Cardiac fibroblast (primary cell): ENCODE results near the gene IFITM10.

Experiments used
- DNase-seq, 2 donors: peaks; one replicate each; pipeline versions ENCODE4 v3.0.0 to v3.0.0-alpha.2; 2010; ENCODE audit warnings: low read depth in 2 of 2
- H3K4me3 ChIP-seq, 2 donors: replicated peaks in 1 of 2; 1 replicate in 1 of 2; 2 replicates in 1 of 2; pipeline ENCODE4 v1.5.1; 2011; ENCODE audit warnings: low read depth in 2 of 2, low read length in 2 of 2, mild to moderate bottlenecking in 2 of 2, moderate library complexity in 1 of 2
- CTCF ChIP-seq: IDR thresholded peaks from one replicate; pipeline ENCODE4 v1.5.1; 2011; ENCODE audit warnings: low read depth, mild to moderate bottlenecking, low read length, inconsistent platforms

The IFITM10 gene

GRCh38 chr11:1750481-1750839 is at the start of gene IFITM10:
Gene IFITM10, minus strand, starts transcription at chr11:1750595. Its CDS starts 153 bp downstream, at chr11:1750442.
- peak; percentile 27 to 47 for DNase-seq
- H3K4me3 ChIP-seq, result peak within 1 kb of the TSS; percentile 45 to 47

DNA sequence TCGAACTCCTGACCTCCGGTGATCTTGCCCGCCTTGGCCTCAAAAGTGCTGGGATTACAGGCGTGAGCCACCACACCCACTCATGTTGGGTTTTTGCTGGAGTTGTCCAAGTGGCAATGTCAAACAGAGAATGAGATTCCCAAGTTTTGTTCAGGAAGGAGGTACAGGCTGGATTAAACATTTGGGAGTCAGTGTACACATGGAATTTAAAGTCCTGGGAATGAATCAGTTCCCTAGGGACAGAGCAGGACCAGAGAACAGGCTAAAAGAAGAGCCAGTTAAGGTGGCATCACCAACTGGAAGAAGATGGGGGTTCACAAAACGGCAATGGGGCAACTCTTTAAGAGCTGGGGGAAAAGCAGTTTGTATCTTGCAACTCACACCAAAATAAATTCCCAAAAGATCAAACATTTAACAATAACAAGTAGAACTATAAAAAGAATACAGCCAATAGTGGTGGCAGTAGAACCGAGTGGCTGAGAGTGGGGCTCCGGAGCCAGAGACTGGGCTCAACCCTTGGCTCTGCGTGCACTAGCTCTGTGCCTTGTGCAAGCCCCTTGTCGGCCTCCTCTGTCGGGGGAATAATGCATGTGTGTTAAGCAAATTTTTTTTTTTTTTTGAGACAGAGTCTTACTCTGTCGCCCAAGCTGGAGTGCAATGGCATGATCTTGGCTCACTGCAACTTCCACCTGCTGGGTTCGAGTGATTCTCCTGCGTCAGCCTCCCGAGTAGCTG is 47.2 kb upstream of the IFITM10 start:
- DNase-seq, result no peak

More at GRCh38 chr11:1750481-1750839, at the start of gene IFITM10:
- no peak for TF ChIP-seq CTCF

DNA sequence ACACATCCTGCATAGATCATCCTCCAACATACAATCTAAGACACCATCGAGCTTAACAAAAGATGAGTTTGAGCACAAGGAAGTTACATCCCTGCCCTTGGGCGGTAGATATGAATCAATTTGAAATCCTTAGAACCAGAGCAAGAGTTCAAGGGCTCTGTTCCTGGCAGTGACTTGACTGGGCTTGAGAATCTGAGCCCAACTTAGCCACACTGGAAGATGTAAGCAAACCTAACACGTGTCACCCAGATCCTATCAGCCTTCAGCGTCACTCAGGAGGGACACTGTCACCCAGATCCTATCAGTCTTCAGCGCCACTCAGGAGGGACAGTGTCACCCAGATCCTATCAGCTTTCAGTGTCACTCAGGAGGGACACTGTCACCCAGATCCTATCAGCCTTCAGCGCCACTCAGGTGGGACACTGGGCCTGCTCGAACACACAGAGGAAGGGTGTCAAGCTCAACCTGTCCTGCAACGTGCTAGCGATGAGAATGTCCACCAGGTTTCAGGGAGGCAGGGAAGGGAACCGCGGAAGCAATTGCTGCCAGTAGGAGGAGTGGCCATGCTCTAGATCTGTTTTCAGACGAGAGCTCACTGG is 46.1 kb upstream of the IFITM10 start:
- DNase-seq, result no peak
- TF ChIP-seq CTCF, result no peak
- H3K4me3 ChIP-seq, result no peak overlapping the region

More for the DNA sequence above, 47.2 kb upstream of the IFITM10 start:
- H3K4me3 ChIP-seq, result no peak overlapping the region
- no peak for TF ChIP-seq CTCF

- DNase-seq, result no peak
- H3K4me3 ChIP-seq, result no peak overlapping the region
- no peak for TF ChIP-seq CTCF
Observed at GRCh38 chr11:1793081-1793480, 42.7 kb upstream of the IFITM10 start.

GRCh38 chr11:1792461-1792860 is 42.1 kb upstream of the IFITM10 start:
- DNase-seq, result no peak
- no peak for TF ChIP-seq CTCF
- H3K4me3 ChIP-seq, result no peak overlapping the region

GRCh38 chr11:1791912-1792311 is 41.5 kb upstream of the IFITM10 start:
- H3K4me3 ChIP-seq, result no peak overlapping the region
- no peak for DNase-seq
- no peak for TF ChIP-seq CTCF
